ENCODE data around the gene ADCY9. TPM values are rescaled to one million over a fixed set of nuclear protein-coding genes. Genes with fewer than 3 reads are reported as not detected.

Gene ADCY9
- polyA plus RNA-seq, 1 experiment, result 16.0 TPM

DNA sequence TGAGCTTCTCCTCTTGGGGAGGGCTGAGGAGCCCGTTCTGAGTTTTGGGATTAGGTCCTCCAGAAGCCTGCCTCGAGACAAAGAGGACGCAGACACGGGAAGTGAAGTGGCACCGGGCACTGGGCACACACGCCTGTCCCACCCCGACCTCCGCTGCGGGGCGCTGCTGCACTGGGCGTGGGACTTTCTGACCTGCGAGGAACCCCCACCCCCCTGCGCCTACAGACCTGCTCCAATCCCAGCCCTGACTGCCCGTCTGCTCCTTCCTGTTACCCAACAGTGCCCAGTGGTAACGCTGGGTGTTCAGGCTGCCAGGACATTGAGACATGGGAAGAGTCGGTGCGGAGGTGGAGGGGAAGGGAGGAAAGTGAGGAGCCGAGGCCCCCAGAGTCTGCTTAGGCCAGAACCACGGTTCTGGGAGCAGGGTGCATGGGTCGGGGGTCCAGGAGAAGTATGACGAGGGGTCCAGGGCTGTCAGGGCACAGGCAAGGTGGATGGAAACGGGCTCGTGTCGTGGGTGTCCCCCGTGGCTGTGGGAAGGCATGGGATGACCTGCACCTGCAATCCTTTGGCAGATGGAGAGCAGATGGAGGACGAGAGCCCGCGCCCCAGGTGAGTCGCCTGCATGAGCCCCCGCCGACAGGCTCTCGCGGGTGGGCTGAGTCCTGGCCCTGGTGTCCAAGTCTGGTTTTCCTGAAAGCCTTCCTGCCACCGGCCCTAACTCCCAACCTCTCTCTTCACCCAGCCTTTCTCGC lies 123.8 kb downstream of the ADCY9 start:
- ChIA-PET CTCF (no interaction called here), POLR2A (no interaction called here)
- Histone ChIP-seq H3K4me3 (ENCODE audit: low read depth, low read length) (no peak overlapping the region), H3K9me3 (ENCODE audit: control insufficient read depth, insufficient read depth, low read length) (no peaks in the 10 kb centered on the region), H3K27ac (ENCODE audit: low read depth, low read length) (no peak overlapping the region), H3K27me3 (ENCODE audit: control insufficient read depth, insufficient read depth, low read length) (no peaks in the 10 kb centered on the region)
- TF ChIP-seq, protein P1, sequence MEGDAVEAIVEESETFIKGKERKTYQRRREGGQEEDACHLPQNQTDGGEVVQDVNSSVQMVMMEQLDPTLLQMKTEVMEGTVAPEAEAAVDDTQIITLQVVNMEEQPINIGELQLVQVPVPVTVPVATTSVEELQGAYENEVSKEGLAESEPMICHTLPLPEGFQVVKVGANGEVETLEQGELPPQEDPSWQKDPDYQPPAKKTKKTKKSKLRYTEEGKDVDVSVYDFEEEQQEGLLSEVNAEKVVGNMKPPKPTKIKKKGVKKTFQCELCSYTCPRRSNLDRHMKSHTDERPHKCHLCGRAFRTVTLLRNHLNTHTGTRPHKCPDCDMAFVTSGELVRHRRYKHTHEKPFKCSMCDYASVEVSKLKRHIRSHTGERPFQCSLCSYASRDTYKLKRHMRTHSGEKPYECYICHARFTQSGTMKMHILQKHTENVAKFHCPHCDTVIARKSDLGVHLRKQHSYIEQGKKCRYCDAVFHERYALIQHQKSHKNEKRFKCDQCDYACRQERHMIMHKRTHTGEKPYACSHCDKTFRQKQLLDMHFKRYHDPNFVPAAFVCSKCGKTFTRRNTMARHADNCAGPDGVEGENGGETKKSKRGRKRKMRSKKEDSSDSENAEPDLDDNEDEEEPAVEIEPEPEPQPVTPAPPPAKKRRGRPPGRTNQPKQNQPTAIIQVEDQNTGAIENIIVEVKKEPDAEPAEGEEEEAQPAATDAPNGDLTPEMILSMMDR (IDR thresholded peaks at IDR 0.05; ENCODE audit: low read depth, low read length), result no peak
- DNase-seq (ENCODE audit: low read depth, low spot score), result no peak

DNA sequence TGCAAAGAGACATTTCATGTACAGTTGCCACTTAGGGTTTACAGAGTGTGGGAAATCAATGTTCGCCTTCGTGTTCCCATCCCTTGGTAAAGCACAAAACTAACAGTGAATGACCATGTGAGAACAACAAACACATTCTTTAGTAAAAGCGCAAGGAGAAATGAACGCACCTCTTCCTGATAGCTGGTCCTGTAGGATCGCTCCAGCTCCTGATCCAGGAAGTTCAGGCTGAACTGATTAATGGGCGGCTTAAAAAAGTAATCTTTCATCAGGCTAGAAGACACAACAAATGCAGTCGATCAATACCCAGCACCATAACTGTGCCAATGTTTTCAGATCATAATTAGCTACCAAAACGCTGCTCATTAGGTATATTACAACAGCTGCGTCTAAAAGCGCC lies 127.4 kb downstream of the ADCY9 start:
- no peak for DNase-seq (ENCODE audit: low read depth, low spot score)
- Histone ChIP-seq H3K27me3 (ENCODE audit: control insufficient read depth, insufficient read depth, low read length) (no peaks in the 10 kb centered on the region), H3K4me3 (ENCODE audit: low read depth, low read length) (no peak overlapping the region), H3K9me3 (ENCODE audit: control insufficient read depth, insufficient read depth, low read length) (no peaks in the 10 kb centered on the region; the same call in 1 of the 2 replicates), H3K27ac (ENCODE audit: low read depth, low read length) (no peak overlapping the region)
- TF ChIP-seq, protein P1 (IDR thresholded peaks at IDR 0.05; ENCODE audit: low read depth, low read length), result no peak
- ChIA-PET CTCF (interaction anchor here (1.4 kb wide), 1 partner anchor 266 kb away, joined by 3 read pairs; no protein-coding TSS in a partner anchor), POLR2A (no interaction called here)

DNA sequence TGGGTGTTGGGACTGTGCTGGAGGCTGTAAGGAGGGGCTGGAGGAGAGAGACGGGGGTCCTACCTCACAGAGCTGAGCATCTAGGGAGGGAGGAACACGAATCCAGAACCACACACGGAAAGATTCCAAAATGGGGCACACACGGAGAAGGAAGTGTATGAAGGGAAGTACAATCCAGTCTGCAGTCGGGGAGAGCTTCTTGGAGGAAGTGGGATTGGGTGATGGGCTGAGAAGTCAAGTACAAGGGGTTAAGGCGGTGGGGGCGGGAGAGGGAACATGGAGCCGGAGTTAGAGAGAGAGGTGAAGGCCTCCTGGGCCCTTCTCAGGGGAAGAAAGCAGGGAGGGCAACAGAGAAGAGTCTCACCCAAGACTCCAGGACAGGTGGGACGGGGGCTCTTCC lies 128.2 kb downstream of the ADCY9 start:
- Histone ChIP-seq H3K27me3 (ENCODE audit: control insufficient read depth, insufficient read depth, low read length) (no peaks in the 10 kb centered on the region), H3K4me3 (ENCODE audit: low read depth, low read length) (no peak overlapping the region), H3K27ac (ENCODE audit: low read depth, low read length) (no peak overlapping the region), H3K9me3 (ENCODE audit: control insufficient read depth, insufficient read depth, low read length) (no peaks in the 10 kb centered on the region; the same call in 1 of the 2 replicates)
- CTCF ChIA-PET, result no interaction called here
- DNase-seq (ENCODE audit: low read depth, low spot score), result no peak
- POLR2A ChIA-PET, result no interaction called here
- TF ChIP-seq, protein P1 (IDR thresholded peaks at IDR 0.05; ENCODE audit: low read depth, low read length), result no peak

DNA sequence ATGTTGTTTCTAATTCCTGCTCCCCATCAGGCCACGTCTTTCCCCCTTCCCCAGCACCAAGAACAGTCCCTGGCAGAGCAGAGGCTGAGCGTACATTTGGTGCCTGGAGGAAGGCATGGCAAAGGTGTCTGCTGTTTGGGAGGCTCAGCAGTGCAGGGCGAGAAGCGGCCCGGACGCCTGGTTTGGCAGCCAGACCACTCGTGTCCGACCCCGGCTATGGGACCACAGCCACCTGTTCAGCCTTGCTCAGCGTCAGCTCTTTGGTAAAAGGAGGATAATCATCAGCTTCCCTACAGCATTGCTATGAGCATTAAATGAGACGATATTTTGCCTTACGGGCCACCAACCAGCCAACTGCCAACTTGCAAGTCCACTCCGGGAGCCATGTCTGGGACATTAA lies 129.0 kb downstream of the ADCY9 start:
- no peak overlapping the region for H3K27ac ChIP-seq (ENCODE audit: low read depth, low read length)
- no peak overlapping the region for H3K4me3 ChIP-seq (ENCODE audit: low read depth, low read length)
- TF ChIP-seq, protein P1 (IDR thresholded peaks at IDR 0.05; ENCODE audit: low read depth, low read length), result no peak
- H3K9me3 ChIP-seq (ENCODE audit: control insufficient read depth, insufficient read depth, low read length), result no peaks in the 10 kb centered on the region; the same call in 1 of the 2 replicates
- ChIA-PET POLR2A (no interaction called here), CTCF (no interaction called here)
- DNase-seq (ENCODE audit: low read depth, low spot score), result no peak
- H3K27me3 ChIP-seq (ENCODE audit: control insufficient read depth, insufficient read depth, low read length), result no peaks in the 10 kb centered on the region

DNA sequence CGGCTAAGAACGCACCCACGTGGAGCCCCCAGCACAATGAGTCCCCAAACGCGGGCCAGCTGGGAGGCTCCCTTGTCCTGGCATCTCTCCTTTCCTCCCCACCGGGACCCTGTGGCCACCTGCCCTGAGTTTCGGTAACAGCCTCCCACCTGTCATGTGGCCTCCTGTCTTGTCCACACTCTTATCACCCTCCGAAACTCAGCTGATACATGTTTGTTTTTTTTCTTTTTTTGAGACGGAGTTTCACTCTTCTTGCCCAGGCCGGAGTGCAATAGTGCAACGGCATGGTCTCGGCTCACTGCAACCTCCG lies 130.1 kb downstream of the ADCY9 start:
- ChIA-PET POLR2A (no interaction called here), CTCF (no interaction called here)
- TF ChIP-seq, protein P1 (IDR thresholded peaks at IDR 0.05; ENCODE audit: low read depth, low read length), result no peak
- Histone ChIP-seq H3K27me3 (ENCODE audit: control insufficient read depth, insufficient read depth, low read length) (no peaks in the 10 kb centered on the region), H3K4me3 (ENCODE audit: low read depth, low read length) (no peak overlapping the region), H3K9me3 (ENCODE audit: control insufficient read depth, insufficient read depth, low read length) (no peaks in the 10 kb centered on the region; the same call in 1 of the 2 replicates), H3K27ac (ENCODE audit: low read depth, low read length) (no peak overlapping the region)
- DNase-seq (ENCODE audit: low read depth, low spot score), result no peak

All from AG04450 (cell line).